Measurements from ENCODE around the gene WNK4.

DNA sequence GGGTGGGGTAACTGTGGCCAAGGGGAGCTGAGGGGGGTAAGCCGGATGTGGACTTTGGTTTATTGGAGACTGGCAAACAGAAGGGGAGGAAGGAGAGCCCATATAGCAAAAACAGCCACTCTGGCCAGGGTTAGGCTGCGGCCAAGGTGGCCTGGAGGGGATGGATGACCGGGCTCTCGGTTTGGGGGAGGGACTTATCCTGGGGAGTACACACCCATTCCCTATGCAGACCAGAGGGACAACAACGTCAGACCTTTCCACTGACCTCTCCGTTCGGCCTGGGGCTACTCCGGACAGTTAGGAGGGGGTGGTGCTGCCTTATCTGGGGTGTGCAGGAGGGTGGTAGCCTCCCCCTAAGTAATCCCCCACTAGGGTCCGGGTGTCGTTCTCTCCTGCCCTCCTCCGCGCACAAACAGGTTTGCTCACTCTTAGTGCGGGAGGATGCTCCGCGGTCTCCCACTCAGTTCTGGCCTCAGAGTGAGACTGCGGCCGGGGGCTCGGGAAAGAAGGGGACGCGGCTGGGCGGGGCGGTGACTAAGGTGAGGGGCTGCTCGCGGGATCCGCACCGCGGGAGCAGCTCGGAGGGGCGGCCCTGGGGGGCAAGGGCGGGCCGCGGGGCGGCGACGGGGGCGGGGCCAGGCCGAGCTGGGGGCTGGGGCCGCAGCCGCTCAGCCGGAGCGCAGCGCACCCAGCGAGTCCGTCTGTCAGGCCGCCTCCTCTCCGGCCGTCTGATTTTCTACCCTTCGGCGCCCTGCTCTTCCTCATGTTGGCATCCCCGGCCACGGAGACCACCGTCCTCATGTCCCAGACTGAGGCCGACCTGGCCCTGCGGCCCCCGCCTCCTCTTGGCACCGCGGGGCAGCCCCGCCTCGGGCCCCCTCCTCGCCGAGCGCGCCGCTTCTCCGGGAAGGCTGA is at the start of gene WNK4:
- TF ChIP-seq POLR2A (IDR thresholded peaks at IDR 0.05) (no peak), CTCF (IDR thresholded peaks at IDR 0.05) (no peak)

Measured in uterus (tissue), 2 donors.